ENCODE data around the gene TBCA.

DNA sequence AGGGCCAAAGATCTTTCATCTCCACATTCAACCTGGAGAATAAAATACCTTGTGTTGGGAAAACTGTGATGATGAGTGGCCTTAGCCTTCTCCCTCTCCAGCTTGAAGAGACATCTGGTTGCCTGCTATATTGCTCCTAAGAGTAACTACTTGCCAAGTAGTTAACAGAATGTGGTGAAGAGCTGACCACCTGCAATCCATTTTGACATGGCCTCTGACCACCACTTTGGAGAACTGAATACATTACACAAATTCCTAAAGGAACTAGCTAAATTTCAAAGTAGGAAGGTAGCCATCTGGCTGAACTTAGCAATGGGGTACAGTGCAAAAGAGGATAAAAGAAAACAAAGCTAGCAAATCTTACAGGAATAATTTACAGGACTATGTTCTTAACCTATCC is 7.2 kb downstream of the TBCA start:
- TF ChIP-seq FOSL1 (tag; conservative IDR thresholded peaks at IDR 0.05) = no peak
- TF ChIP-seq, protein P1, sequence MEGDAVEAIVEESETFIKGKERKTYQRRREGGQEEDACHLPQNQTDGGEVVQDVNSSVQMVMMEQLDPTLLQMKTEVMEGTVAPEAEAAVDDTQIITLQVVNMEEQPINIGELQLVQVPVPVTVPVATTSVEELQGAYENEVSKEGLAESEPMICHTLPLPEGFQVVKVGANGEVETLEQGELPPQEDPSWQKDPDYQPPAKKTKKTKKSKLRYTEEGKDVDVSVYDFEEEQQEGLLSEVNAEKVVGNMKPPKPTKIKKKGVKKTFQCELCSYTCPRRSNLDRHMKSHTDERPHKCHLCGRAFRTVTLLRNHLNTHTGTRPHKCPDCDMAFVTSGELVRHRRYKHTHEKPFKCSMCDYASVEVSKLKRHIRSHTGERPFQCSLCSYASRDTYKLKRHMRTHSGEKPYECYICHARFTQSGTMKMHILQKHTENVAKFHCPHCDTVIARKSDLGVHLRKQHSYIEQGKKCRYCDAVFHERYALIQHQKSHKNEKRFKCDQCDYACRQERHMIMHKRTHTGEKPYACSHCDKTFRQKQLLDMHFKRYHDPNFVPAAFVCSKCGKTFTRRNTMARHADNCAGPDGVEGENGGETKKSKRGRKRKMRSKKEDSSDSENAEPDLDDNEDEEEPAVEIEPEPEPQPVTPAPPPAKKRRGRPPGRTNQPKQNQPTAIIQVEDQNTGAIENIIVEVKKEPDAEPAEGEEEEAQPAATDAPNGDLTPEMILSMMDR (IDR thresholded peaks at IDR 0.05 in 2 of 3, conservative IDR thresholded peaks at IDR 0.05 in 1 of 3; ENCODE audit: insufficient read depth in 2 of 3, low read depth in 1 of 3, low read length in 3 of 3) = no peak
- no peak for TF ChIP-seq RREB1 (CRISPR knock-in tag; IDR thresholded peaks at IDR 0.05)
- TF ChIP-seq, protein P2, sequence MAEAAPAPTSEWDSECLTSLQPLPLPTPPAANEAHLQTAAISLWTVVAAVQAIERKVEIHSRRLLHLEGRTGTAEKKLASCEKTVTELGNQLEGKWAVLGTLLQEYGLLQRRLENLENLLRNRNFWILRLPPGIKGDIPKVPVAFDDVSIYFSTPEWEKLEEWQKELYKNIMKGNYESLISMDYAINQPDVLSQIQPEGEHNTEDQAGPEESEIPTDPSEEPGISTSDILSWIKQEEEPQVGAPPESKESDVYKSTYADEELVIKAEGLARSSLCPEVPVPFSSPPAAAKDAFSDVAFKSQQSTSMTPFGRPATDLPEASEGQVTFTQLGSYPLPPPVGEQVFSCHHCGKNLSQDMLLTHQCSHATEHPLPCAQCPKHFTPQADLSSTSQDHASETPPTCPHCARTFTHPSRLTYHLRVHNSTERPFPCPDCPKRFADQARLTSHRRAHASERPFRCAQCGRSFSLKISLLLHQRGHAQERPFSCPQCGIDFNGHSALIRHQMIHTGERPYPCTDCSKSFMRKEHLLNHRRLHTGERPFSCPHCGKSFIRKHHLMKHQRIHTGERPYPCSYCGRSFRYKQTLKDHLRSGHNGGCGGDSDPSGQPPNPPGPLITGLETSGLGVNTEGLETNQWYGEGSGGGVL (CRISPR knock-in tag; IDR thresholded peaks at IDR 0.05) = no peak
- no peak for TF ChIP-seq RBM22 (IDR thresholded peaks at IDR 0.05; ENCODE audit: low read depth, low read length, poor library complexity, severe bottlenecking)
- no peak for TF ChIP-seq EWSR1 (IDR thresholded peaks at IDR 0.05; ENCODE audit: borderline replicate concordance, low read depth, partially characterized antibody)
- no peak for TF ChIP-seq LEF1 (IDR thresholded peaks at IDR 0.05)
- TF ChIP-seq, protein P3, sequence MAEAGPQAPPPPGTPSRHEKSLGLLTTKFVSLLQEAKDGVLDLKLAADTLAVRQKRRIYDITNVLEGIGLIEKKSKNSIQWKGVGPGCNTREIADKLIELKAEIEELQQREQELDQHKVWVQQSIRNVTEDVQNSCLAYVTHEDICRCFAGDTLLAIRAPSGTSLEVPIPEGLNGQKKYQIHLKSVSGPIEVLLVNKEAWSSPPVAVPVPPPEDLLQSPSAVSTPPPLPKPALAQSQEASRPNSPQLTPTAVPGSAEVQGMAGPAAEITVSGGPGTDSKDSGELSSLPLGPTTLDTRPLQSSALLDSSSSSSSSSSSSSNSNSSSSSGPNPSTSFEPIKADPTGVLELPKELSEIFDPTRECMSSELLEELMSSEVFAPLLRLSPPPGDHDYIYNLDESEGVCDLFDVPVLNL (CRISPR knock-in tag; IDR thresholded peaks at IDR 0.05; ENCODE audit: low read depth) = no peak
